ENCODE results near the gene LGALS7.

DNA sequence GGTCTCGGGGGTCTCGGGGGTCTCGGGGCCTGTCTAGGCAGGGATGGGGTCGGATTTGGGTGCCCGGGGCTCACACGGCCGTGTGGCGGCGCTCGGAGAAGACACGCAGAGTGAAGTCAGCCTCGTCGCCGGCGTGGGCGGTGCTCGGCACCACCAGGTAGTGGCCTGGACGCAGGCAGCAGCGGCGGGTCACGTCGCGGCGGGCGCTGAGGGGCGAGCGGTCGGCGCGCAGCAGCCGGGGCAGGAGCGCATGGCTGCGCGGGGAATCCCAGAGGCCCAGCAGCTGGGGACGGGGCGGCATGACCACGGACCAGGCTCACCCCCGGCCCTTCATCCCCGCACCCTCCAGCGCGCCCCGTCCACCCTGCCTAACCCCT lies 37.3 kb downstream of the LGALS7 start:
- TF ChIP-seq EZH2phosphoT487 (IDR thresholded peaks at IDR 0.05; ENCODE audit: borderline replicate concordance, low read depth, low read length) = no peak
- TF ChIP-seq, protein P1, sequence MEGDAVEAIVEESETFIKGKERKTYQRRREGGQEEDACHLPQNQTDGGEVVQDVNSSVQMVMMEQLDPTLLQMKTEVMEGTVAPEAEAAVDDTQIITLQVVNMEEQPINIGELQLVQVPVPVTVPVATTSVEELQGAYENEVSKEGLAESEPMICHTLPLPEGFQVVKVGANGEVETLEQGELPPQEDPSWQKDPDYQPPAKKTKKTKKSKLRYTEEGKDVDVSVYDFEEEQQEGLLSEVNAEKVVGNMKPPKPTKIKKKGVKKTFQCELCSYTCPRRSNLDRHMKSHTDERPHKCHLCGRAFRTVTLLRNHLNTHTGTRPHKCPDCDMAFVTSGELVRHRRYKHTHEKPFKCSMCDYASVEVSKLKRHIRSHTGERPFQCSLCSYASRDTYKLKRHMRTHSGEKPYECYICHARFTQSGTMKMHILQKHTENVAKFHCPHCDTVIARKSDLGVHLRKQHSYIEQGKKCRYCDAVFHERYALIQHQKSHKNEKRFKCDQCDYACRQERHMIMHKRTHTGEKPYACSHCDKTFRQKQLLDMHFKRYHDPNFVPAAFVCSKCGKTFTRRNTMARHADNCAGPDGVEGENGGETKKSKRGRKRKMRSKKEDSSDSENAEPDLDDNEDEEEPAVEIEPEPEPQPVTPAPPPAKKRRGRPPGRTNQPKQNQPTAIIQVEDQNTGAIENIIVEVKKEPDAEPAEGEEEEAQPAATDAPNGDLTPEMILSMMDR (conservative IDR thresholded peaks at IDR 0.05; ENCODE audit: low read length) = no peak
